ENCODE measurements around the gene MED15.

GRCh38 chr22:20618488-20618887, 111.1 kb downstream of the MED15 start:
- TF ChIP-seq, protein P1, sequence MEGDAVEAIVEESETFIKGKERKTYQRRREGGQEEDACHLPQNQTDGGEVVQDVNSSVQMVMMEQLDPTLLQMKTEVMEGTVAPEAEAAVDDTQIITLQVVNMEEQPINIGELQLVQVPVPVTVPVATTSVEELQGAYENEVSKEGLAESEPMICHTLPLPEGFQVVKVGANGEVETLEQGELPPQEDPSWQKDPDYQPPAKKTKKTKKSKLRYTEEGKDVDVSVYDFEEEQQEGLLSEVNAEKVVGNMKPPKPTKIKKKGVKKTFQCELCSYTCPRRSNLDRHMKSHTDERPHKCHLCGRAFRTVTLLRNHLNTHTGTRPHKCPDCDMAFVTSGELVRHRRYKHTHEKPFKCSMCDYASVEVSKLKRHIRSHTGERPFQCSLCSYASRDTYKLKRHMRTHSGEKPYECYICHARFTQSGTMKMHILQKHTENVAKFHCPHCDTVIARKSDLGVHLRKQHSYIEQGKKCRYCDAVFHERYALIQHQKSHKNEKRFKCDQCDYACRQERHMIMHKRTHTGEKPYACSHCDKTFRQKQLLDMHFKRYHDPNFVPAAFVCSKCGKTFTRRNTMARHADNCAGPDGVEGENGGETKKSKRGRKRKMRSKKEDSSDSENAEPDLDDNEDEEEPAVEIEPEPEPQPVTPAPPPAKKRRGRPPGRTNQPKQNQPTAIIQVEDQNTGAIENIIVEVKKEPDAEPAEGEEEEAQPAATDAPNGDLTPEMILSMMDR (IDR thresholded peaks at IDR 0.05), result no peak
- TF ChIP-seq POLR2AphosphoS5 (IDR thresholded peaks at IDR 0.05) (no peak), EP300 (IDR thresholded peaks at IDR 0.05) (no peak), POLR2A (IDR thresholded peaks at IDR 0.05) (no peak)

Data from sigmoid colon (tissue), 4 donors.